ENCODE measurements around the gene SIL1. TPM values are rescaled to one million over a fixed set of nuclear protein-coding genes. Genes with fewer than 3 reads are reported as not detected.
"Not testable (repeated sequence)": the region's sequence is repeated elsewhere in the genome, so short reads cannot be mapped to it uniquely, and the experiment has no call there.

Gene SIL1
- polyA plus RNA-seq, 12 donors = 19.6 to 46.8 (median 27.2) TPM; not detected in 1

- DNase-seq = no peak
Measured at GRCh38 chr5:139178935-139179334, 19.2 kb downstream of the SIL1 start.

GRCh38 chr5:139178589-139178917 is 19.6 kb downstream of the SIL1 start:
- DNase-seq = no peak

GRCh38 chr5:139177809-139178588 is 20.2 kb downstream of the SIL1 start:
- DNase-seq = no peak

GRCh38 chr5:139177281-139177680 is 20.9 kb downstream of the SIL1 start:
- not testable (repeated sequence) for DNase-seq

GRCh38 chr5:139174382-139174781 is 23.8 kb downstream of the SIL1 start:
- not testable (repeated sequence) for DNase-seq

- no peak for DNase-seq
Measured at GRCh38 chr5:139171779-139172404, 26.3 kb downstream of the SIL1 start.

GRCh38 chr5:139167952-139168720 is 30.0 kb downstream of the SIL1 start:
- no peak for DNase-seq

GRCh38 chr5:139167533-139167932 is 30.6 kb downstream of the SIL1 start:
- no peak for DNase-seq

GRCh38 chr5:139167063-139167462 is 31.1 kb downstream of the SIL1 start:
- no peak for DNase-seq

- DNase-seq = not testable (repeated sequence)
Measured at GRCh38 chr5:139164897-139165296, 33.3 kb downstream of the SIL1 start.

- no peak for DNase-seq
Measured at GRCh38 chr5:139164020-139164419, 34.1 kb downstream of the SIL1 start.

GRCh38 chr5:139162448-139162847 is 35.7 kb downstream of the SIL1 start:
- DNase-seq = no peak

- DNase-seq = no peak
Measured at GRCh38 chr5:139158791-139159190, 39.4 kb downstream of the SIL1 start.

GRCh38 chr5:139157556-139157955 is 40.6 kb downstream of the SIL1 start:
- no peak for DNase-seq

GRCh38 chr5:139156814-139157213 is 41.4 kb downstream of the SIL1 start:
- DNase-seq = no peak

GRCh38 chr5:139155333-139155732 is 42.8 kb downstream of the SIL1 start:
- no peak for DNase-seq

- no peak for DNase-seq
Measured at GRCh38 chr5:139151902-139152301, 46.3 kb downstream of the SIL1 start.

GRCh38 chr5:139150367-139150999 is 47.7 kb downstream of the SIL1 start:
- no peak for DNase-seq

- DNase-seq = no peak
Measured at GRCh38 chr5:139149477-139150199, 48.5 kb downstream of the SIL1 start.

- DNase-seq = no peak
Measured at GRCh38 chr5:139148986-139149385, 49.2 kb downstream of the SIL1 start.

- no peak for DNase-seq
Measured at GRCh38 chr5:139148306-139148705, 49.9 kb downstream of the SIL1 start.
